GM12892 (cell line): ENCODE measurements around the gene TIMM23.

Experiments
- POLR2A ChIP-seq: IDR thresholded peaks from 2 replicates; pipeline ENCODE4 v1.6.1; 2011; ENCODE audit warnings: low read depth, low read length, control low read depth
- POLR2AphosphoS5 ChIP-seq: IDR thresholded peaks from 2 replicates; pipeline ENCODE4 v1.6.1; 2011; ENCODE audit warnings: low read depth, low read length, control low read depth
- TAF1 ChIP-seq: IDR thresholded peaks from 2 replicates; pipeline ENCODE4 v1.6.1; 2011; ENCODE audit warnings: low read depth, mild to moderate bottlenecking, control low read depth, low read length, borderline replicate concordance

DNA sequence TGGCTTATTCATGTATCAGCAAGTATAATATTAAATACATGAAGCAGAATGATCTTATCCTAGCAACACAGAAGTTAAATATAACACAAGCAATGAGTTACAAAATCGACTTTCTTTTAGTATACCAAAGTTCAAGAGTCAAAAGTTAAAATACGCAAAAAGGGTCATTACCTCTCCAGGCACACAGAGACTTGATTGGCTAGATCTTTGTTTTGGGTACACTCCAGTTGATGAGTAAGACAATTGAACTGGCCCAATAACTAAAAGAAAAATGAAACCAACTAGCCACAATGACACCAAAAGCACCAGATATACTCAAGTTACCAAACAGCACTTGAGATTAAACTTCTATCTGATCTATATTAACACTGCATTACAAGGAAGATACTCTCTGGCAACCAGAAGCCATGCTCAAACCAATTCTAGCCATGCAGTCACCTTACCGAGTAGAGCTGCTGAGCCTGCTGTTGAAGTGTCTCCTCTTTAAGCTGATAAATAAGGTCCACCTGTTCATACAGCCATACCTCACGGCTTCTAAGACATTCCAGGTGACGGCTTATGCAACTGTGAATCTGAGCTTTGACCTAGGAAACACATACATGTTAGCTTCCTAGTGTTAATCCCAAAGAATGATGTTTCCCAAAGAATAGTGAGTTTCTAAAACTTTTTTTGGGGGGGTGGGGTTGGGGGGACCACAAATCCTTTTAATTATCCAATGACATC is 42.6 kb downstream of the TIMM23 start:
- TF ChIP-seq POLR2AphosphoS5 (no peak), POLR2A (no peak), TAF1 (no peak)
